GM19397 (cell line): Measurements from ENCODE around the gene KLHL22.
"Not testable (repeated sequence)": the region's sequence is repeated elsewhere in the genome, so short reads cannot be mapped to it uniquely, and the experiment has no call there.

Source experiments
- ATAC-seq: cut with Tn5 transposase; IDR thresholded peaks from one replicate; pipeline ENCODE4 v1.9.1; 2021; ENCODE audit warnings: mild to moderate bottlenecking, moderate library complexity; ENCODE audit not compliant: unreplicated experiment

Gene KLHL22

DNA sequence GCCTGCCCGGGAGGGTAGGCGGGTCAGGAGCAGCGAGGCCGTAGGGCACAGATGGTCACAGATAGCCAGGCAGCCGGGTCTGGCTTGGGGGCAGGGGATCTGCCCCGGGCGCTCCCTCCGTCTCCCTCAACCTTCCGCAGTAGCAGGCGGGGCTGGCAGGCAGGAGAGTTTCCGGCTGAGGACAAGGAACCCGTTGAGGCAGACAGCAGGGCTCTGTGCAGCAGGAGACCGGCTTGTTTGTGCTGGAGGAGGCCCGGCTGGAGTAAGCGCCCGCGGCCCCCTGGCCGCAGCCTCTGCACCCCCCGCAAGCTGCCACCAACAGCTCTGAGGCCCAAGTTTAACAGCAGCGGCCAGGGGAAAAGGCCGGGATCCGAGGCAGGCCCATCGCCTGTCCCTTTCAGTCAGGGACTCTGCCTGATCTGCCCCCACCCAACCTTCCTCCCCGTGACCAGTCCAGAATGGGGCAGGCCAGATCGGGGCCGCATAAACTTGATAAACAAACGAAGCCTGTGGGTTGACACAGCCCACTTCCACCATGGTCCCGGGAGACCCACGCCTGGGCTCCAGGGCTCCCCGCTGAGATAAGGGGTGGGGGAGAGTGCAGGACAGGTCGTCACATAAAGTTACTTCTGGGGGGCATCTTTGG, 71.6 kb downstream of the KLHL22 start:
- no peak for ATAC-seq

DNA sequence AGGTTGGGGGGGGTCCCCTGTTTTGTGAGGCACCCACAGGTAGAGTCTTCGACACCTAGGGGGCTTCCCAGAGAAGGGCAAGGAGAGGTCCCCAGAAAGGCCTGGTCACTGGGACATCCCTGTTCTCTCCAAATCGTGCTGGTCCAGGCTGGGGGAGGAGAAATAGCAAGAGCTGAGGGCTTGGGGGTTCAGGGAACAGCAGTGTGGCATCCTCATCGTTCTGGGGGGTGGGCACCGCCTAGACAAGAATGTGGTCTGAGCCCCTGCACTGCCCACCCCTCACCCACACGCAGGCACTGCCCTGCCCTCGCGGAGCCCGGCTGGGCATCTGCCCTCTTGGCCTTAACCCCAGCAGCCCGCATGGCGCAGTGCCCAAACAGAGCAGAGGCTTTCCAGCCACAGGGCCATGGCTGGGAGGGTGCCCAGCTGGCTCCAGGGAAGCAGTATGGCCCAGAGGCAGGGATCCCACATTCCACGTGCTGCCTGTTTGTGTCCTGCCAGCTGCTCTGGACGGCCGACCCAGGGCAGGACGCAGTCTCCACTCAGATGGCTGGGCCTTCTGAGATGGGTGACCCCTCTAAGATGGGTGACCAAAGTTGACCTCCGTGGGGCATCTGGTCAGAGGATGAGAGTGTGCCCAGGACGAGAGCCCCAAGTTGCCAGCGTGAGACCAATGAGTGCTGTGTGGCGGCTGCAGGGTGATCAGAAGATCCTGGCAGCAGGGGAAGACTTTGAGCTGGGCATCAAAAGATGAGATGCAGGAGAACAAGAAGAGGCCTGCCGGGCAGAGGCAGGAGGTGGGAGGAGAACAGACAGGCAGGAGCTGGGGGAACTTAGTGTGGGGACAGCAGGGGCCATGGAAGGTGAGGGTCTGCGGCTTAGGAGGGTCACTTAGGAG, 72.3 kb downstream of the KLHL22 start:
- ATAC-seq, result no peak

DNA sequence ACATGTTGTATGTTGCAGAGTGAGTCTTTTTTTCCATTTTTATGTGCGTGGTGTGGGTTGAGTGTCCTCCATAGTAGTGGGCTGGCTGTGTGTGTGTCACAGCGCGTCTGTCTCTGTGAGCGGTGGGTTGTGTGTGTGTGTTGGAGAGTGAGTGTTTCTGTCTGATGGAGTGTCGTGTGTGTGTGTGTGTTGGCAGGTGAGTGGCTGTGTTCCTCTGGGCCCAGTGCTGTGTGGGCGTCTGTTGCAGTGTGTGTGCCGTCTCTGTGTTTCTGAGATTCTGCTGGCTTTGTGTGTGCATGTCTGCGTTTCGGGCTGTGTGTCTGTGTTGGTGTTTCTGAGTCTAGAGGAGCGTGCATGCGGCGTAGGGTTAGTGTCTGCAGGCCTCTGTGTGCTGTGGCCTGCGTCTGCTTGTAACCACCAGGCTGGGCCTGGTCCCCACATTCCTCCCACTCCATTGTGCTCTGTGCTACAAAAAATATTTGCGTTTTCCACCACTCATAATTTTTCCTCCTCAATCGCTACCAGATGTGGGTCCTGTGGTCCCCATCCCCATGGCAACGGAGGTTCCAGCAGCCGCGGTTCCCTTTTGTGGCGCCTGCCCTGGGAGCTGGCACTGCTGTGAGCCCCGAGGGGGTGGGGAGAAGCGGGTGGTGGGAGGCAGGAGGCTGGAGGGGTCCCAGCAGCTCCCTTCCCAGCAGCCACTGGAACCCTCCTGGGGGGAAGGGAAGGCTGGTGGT, 73.2 kb downstream of the KLHL22 start:
- ATAC-seq, result no peak

DNA sequence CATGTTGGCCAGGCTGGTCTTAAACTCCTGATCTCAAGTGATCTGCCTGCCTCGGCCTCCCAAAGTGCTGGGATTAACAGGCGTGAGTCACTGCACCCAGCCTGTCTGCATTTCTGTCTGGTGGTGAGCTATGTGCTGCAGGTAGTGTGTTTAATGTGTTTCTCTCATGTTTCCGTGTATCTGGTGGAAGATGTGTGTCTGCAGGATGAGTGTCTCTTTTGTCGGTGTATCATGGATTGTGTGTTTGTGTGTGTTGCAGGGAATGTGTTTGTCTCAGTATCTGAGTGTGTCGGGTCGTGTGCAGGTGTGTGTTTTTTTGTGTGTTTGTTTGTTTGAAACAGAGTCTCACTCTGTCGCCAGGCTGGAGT, 74.1 kb downstream of the KLHL22 start:
- no peak for ATAC-seq

DNA sequence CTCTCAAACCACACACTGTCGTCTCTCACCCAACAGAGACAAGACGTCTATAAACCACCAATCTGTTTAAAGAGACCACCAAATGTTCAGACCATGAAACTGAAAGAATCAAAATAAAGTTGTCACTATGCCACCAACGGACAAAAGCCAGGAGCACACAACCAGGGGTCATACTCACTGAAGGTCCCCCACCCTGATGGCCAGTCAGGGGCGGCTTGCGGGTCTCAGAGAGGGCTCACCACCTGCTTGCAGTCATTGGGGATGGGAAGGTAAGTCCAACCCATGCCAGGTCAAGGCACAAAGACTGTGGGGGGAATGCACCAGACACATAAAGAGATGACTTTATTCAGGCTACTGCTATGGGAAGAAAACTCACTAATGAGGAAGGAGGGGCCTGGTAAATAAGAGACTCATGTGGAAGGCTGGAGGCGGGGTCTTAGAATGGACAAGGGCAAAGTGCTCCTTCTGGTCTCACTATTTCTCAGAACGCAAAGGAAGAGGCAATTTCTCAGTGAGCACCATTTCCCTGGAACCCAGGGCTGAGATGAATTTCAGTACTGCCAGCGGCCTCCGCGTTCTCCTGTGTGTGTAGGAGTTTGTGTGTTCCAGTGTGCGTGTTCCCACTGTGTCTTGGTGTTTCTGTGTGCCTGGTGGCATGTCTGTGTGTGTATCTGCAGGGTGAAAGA, 75.3 kb downstream of the KLHL22 start:
- ATAC-seq, result no peak

DNA sequence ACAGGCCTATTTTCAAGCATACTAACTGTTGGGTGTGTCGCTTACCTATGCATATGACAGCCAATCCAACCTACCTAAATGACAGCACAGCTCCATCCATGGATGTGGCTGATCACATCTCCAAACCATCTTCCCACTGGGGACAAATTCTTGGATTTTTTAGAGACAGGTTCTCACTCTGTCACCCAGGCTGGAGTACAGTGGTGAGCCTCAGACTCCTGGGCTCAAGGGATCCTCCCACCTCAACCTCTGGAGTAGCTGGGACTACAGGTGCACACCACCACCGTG, 76.0 kb downstream of the KLHL22 start:
- ATAC-seq, result no peak

DNA sequence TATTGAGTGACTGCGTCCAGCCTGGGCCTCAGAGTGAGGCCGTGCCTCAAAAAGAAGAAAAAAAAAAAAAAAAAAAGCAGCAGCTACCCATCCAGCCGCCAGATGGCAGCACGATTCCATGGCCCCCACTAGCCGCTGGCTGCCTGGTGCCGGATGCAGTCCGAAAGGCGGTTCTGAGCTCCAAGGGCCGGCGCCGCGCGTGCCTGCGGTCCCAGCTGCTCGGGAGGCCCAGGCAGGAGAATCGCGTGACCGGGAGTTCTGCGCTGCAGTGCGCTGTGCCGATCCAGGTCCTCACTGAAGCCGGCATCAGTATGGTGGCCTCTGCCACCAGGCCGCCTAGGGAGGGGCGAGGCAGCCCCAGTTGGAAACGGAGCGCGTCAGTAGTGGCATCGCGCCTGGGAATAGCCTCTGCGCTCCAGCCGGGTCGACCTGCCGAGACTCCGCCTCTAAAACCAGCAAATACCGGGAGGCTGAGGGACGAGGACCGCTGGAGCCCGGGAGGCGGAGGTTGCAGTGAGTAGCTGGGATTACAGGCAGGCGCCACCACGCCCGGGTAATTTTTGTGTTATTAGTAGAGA, 77.3 kb downstream of the KLHL22 start:
- no peak for ATAC-seq

DNA sequence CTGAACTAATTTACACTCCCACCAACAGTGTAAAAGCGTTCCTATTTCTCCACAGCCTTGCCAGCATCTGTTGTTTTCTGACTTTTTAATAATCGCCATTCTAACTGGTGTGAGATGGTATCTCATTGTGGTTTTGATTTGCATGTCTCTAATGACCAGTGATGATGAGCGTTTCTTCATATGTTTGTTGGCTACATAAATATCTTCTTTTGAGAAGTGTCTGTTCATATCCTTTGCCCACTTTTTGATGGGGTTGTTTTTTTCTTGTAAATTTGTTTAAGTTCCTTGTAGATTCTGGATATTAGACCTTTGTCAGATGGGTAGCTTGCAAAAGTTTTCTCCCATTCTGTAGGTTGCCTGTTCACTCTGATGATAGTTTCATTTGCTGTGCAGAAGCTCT, 79.9 kb downstream of the KLHL22 start:
- ATAC-seq, result not testable (repeated sequence)

DNA sequence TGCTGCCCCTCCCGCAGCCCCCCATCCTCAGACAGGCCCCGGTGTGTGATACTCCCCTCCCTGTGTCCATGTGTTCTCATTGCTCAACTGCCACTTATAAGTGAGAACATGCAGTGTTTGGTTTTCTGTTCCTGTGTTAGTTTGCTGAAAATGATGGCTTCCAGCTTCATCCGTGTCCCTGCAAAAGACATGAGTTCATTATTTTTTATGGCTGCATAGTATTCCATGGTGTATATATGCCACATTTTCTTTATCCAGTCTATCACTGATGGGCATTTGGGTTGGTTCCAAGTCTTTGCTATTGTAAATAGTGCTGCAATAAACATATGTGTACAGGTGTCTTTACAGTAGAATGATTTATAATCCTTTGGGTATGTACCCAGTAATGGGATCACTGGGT, 80.4 kb downstream of the KLHL22 start:
- not testable (repeated sequence) for ATAC-seq

DNA sequence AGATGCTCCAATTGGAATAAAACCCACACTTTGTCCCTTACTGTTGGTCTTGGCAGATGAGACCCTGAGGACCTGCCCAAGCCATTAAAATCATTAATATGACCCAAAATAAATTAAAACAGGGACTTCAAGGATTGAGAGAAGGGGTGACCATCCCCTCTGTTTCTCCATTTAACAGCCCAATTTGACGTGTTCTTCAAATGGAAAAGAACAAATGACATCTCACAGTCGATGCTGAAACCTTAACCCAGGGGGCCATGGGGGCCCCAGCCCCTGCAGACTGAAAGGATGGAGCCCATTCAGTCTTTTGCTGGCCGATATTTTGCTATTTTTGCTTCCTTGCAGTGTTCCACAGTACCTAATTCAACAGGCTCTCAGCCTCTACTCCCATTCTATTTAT, 81.1 kb downstream of the KLHL22 start:
- ATAC-seq, result no peak

DNA sequence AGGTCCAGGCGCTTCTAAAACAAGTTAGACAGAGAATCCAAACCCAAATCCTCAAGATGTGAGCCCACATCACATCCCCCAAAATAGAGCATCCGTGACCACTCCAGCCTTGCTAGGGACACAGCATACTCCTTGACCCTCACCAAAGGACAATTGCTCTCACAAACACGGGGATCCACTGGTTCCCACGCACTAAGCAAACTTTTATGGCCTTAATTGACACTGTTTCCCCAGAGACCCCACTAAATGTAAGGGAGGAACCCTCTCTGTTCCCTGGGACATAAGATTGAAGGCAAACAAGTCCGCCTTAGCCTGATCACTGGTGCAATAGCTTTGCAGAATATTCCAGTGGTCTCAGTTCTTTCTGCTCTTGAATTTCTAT, 81.5 kb downstream of the KLHL22 start:
- no peak for ATAC-seq

DNA sequence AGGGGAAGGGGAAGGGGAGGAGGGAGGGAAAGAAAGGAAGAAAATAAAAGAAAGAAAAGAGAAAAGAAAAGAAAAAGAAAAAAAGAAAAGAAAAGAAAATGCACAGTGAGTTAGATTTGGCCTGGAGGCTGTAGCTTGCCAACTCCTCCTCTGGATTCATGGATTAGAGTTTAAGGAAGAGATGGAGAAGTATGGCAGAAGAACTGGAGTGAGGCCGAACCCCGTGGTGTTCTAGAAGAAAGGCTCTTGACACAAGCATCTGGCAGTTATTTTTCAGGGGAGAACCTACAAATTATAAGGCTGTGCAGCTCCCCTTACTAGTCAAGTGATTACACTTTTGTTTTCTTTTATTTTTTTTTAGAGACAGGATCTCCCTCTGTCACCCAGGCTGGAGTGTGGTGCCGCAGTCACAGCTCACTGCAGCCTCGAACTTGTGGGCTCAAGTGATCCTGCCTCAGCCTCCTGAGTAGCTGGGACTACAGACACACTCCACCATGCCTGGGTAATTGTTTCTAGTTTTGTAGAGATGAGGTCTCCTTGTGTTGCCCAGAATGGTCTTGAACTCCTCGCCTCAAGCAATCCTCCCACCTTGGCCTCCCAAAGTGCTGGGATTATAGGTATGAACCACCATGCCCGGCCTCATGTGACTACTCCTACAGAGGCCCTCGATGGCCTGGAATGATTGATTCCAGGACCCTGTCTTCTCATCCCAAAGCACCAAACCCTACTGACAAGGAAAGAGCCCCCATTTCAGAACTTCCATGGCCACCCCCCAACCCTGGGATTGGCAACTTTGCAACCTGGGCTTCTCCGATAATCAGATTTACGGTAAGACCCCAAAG, 82.2 kb downstream of the KLHL22 start:
- no peak for ATAC-seq

DNA sequence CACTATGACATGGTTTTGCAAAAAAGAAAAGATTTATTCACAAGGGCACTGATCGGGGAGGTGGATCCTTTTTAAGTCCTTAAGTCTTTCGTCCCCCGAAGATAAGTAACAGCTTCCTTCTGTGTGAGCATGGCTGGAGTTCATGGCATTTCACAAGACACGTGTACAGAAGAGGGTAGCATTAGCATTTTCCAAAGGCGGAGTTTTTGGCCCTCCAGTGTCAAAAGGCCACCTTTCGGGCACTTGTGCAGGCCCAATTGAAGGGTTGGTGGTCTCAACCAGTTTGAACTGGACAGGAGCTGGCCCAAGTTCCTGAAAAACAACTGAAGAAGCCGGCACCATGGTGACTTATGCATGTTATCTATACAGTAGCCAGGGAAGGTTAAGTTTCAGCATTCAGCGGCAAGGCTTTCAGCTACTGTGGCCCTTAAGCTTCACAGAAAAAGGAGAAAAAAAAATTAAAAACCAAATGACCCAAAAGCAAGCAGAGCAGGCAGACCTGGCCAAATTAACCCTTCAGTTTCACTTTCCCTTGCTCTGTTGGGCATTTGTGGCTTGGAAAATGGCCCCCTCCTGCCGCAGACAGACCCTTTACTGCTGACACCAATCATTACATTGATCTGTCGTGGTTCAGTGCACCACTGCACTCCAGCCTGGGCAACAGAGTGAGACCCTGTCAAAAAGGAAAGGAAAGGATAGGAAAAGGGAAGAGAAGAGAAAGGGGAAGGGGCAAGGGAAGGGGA, 83.0 kb downstream of the KLHL22 start:
- ATAC-seq, result no peak

DNA sequence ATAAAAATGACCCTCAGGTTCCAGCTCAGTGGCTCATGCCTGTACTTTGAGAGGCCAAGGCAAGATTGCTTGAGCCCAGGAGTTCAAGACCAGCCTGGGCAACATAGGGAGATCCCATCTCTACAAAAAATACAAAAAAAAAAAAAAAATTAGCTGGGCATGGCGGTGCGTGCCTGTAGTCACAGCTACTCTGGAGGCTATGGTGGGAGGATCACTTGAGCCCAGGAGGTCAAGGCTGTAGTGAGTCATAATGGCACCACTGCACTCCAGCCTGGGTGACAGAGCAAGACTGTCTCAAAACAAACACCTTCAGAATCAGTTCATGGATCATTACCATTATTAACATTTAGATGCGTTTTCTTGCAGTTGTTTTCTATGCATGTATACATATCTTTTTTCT, 86.2 kb downstream of the KLHL22 start:
- ATAC-seq, result not testable (repeated sequence)

DNA sequence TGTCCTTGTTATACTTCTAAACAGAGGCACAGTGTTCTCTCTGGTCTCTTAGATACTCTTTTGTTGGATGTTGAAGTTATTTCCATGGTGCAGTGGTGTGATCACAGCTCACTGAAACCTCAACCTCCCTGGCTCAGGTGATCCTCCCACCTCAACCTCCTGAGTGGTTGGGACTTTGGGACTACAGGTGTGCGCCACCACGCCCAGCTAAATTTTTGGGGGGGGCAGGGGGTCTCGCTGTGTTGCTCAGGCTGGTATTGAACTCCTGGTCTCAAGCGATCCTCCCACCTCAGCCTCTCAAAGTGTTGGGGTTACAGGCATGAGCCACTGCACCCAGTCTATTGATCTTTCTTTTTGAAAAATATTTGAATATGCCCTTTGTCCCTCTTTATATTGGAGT, 86.7 kb downstream of the KLHL22 start:
- no peak for ATAC-seq

DNA sequence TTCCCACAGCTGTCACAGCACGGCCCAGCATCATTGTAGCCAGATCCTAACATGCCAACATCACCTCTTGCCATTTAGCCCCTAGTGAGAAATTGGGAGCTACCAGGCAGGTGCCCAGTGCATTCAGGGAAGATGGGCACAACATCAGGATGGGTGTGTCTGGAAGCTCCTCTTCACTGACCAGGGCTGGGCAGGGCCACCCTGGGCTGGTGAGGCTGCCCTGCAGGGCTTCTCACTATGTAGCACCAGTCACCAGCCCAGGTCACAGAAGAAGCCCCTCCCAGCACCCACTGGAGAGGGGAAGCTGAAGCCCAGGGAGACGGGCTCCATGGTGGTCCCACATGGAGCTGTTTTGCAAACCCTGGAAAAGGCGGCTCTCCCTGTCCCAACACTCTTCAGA, 87.8 kb downstream of the KLHL22 start:
- no peak for ATAC-seq

DNA sequence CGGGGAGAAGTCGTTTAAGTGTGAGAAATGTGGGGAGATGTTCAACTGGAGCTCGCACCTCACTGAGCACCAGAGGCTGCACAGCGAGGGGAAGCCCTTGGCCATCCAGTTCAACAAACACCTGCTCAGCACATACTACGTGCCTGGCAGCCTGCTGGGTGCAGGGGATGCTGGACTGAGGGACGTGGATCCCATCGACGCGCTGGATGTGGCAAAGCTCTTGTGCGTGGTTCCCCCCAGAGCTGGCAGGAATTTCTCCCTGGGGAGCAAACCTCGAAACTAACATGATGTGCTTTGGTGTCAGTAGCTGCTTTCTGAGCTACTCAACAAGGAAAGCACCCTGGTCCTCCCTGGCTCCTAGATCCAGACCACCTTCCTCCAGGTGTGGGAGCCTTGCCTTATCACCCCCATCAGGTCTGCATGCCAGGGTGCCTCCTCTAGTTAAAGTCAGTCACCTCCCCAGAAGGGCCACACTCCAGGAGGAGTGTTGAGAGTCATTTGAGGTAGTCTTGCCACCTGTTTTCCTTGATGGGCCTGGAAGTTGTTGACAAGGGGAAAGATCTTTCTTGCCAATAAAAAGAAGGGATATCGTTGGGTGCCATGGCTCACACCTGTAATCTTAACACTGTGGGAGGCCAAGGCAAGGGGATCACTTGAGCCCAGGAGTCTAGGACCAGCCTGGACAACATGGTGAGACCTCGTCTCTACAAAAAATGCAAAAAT, 88.7 kb downstream of the KLHL22 start:
- ATAC-seq, result no peak

DNA sequence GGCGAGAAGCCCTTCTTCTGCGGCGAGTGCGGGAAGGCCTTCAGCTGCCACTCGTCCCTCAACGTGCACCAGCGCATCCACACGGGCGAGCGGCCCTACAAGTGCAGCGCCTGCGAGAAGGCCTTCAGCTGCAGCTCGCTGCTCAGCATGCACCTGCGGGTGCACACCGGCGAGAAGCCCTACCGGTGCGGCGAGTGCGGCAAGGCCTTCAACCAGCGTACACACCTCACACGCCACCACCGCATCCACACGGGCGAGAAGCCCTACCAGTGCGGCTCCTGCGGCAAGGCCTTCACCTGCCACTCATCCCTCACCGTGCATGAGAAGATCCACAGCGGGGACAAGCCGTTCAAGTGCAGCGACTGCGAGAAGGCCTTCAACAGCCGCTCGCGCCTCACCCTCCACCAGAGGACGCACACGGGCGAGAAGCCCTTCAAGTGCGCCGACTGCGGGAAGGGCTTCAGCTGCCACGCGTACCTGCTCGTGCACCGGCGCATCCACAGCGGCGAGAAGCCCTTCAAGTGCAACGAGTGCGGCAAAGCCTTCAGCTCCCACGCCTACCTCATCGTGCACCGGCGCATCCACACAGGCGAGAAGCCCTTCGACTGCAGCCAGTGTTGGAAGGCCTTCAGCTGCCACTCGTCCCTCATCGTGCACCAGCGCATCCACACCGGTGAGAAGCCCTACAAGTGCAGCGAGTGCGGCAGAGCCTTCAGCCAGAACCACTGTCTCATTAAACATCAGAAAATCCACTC, 89.5 kb downstream of the KLHL22 start:
- ATAC-seq, result no peak
